ENCODE measurements around the gene ONECUT1.

The ONECUT1 gene

DNA sequence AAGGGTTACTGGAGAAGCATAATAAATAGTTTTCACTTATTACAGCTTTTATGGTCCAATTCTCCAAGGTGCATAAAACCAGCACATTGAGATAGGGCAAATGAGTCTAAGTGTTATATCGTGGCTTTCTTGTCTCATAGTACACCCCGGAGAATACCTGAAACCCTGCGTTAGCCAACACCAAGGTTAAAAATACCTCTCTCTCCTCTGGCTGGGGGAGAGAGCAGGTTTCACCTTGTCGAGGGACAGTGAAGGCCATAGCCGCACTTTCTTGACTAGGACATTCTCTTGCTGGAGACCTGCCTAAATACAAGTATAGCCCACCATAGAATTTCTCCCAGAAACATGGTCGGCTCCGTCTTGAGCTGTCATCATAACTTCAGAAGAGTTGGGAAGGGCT is 59.5 kb downstream of the ONECUT1 start:
- DNase-seq, result no peak

GRCh38 chr15:52730173-52730572 is 60.0 kb downstream of the ONECUT1 start:
- DNase-seq, result no peak

DNA sequence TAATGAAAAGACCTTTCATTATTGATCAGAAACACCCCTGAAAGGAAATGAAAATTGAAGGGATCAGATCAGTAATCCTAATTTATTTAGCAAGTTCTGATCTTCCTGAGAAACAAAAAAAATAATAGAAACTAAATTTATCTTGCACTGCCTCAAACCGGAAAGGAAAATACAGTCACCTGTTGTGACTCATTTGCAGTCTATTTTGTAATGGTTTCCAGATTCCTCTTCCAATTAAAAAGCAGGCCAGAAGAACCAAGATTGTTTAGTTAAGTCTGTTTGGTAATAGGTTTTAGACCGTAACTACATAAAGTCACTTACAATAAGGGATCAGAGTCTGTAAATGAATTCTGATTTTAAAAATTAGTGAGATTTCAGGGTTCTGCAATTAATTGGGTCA is 61.2 kb downstream of the ONECUT1 start:
- no peak for DNase-seq

GRCh38 chr15:52727815-52728214 is 62.3 kb downstream of the ONECUT1 start:
- DNase-seq, result no peak

GRCh38 chr15:52726195-52726594 is 63.9 kb downstream of the ONECUT1 start:
- DNase-seq, result no peak

DNA sequence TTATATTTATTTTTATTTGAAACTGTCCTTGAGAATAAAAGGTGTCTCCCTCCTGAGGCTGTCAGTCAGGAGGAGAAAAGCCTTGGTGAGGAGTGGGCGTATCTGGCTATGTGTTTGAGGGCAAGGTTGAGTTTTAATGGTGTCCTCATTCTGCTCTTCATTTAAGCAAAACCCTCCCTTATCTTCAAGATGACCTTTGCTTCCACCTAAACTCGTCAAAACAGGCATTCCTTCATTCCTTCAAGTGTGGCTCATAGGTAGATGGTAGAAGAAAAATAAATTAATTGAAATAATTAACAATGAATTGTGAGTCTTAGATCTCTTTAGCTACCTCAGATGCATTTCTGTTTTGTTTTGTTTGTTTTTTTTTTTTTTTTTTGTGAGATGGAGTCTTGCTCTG is 71.6 kb downstream of the ONECUT1 start:
- no peak for DNase-seq

GRCh38 chr15:52717924-52718323 is 72.2 kb downstream of the ONECUT1 start:
- no peak for DNase-seq

GRCh38 chr15:52717481-52717880 is 72.7 kb downstream of the ONECUT1 start:
- DNase-seq, result no peak

DNA sequence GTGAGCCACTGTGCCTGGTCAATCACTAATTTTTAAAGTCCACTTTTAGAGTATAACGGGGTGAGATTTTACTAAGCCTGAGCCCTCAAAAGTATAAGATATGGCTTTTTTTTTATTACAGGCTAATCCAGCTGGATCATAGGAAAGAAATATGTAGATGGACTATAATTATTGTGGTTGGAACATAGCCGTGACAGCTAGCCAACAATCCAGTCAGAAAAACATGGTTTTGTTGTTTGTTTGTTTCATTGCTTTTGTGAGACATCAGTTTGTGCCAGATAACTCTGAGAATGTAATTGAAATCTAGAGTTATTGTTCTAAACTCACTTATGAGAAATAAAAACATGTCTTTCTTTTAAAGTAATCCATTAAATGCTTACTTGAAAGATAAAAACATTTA is 73.6 kb downstream of the ONECUT1 start:
- no peak for DNase-seq

DNA sequence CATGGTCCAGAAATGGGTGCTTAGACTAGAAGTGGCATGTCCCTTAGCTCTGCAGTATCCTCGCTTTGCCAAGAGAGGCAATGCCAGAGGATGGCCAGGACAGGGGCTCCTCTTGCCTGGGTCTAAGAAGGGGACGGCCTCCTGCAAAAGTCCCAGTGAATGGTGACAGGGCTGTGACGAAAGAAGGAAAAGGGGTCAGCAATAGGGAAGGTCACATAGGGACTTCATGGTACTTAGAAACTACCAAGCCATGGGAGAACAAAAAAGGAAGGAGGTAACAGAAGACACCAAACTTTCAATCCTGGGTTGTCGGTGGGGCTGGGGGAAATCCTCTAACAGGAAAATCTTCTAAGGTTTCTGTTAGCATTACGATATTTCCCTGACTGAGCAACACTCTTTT is 74.7 kb downstream of the ONECUT1 start:
- no peak for DNase-seq

- no peak for DNase-seq
Observed at GRCh38 chr15:52714968-52715367, 75.2 kb downstream of the ONECUT1 start.

- no peak for DNase-seq
Observed at GRCh38 chr15:52710708-52711389, 79.3 kb downstream of the ONECUT1 start.

DNA sequence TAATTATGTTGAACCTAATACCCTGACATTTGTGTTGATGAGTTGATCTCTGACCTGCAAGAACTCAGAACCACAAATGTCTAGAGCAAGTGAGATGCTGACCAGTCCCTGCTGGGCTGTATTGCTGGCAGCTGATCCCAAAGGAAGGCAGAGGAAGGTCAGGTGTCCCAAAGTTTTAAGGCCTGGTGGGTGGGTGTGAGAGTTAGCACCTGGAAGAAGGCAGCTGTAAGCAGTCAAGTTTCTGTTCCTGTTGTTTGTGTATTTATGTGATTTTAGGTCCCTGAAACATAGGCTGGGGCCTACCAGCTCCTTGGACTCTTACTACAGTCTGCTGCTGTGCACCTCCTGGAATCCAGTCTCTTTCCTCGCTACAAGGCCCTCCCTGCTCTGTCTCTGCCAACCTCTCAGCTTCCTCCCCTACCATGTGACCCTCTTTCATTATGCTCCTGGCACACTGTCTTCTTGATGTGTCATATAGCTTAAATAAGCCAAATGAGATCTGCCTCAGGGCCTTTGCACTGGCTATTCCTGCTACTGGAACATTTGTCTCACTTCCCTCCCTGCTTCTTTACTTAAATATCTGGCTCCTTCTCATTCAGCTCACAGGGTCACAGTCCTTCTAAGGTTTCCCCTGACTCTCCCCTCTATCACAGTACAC is 80.0 kb downstream of the ONECUT1 start:
- DNase-seq, result no peak

DNA sequence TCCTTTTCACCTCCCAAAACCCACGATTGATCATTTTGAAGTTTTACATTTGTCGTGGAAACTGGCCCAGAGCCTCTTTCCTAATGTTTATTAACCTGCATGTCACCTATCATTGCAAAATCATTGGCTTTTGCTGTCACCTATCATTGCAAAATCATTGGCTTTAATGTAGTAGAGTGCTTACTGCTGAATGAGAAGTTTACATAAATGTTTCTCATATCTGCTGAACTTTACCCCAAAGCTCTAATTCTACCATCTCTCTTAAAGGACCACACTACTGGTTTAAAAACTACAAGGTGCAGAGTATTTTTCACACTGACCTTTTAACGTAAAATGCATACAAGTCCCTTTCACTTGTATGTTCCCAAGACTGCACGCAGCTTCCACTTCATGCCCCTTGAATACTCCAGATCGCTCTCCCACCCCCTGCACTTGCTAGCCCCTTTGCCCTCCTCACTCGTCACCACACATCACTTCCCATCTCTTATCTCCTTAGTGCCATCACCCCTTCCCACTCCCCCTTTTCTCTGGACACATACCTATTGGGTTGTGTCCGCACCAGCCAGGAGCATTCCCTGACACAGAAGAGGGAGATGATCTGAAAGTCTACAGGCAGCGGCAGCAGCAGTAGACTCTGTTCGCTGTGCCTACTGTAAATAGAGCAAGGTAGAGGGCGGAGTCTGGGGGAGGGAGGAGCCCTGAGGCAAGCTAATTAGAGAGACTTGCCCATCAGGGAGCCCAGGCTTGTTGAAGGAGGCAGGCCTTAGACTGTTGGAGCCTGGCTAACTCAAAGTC is 80.8 kb downstream of the ONECUT1 start:
- no peak for DNase-seq

All from DMS79 (cell line).